DOHH2 (cell line): Measurements from ENCODE around the gene TBC1D20.
"Not testable (repeated sequence)": the region's sequence is repeated elsewhere in the genome, so short reads cannot be mapped to it uniquely, and the experiment has no call there.

Experiments
- H3F3A ChIP-seq: fragments of 200-600 bp; sonication (generic), shearing (Covaris generic); 2 replicates; pipeline ENCODE4 v1.6.0; 2016; ENCODE audit warnings: antibody characterized with exemption, mild to moderate bottlenecking; ENCODE audit not compliant: control insufficient read depth, insufficient read depth
- H3K27ac ChIP-seq: fragments of 200-600 bp; sonication (generic); 2 replicates; pipeline ENCODE4 v1.5.1; 2014; ENCODE audit warnings: low read depth, mild to moderate bottlenecking, low read length, moderate library complexity
- H3K27me3 ChIP-seq: fragments of 200-600 bp; sonication (generic); 2 replicates; pipeline ENCODE4 v1.6.1; 2014; ENCODE audit warnings: mild to moderate bottlenecking, low read length, mixed read lengths; ENCODE audit not compliant: control insufficient read depth
- H3K36me3 ChIP-seq: fragments of 200-600 bp; sonication (generic); 2 replicates; pipeline ENCODE4 v1.6.1; 2014; ENCODE audit warnings: mild to moderate bottlenecking, low read length, moderate library complexity, mixed read lengths; ENCODE audit not compliant: control insufficient read depth
- H3K4me1 ChIP-seq: fragments of 200-600 bp; sonication (generic); 2 replicates; pipeline ENCODE4 v1.6.1; 2014; ENCODE audit warnings: mild to moderate bottlenecking, low read length, mixed read lengths; ENCODE audit not compliant: control insufficient read depth
- H3K4me2 ChIP-seq: fragments of 200-600 bp; sonication (generic); 2 replicates; pipeline ENCODE4 v1.6.0; 2014; ENCODE audit warnings: mild to moderate bottlenecking, low read length, moderate library complexity
- H3K4me3 ChIP-seq: fragments of 200-600 bp; sonication (generic); 2 replicates; pipeline ENCODE4 v1.5.1; 2014; ENCODE audit warnings: mild to moderate bottlenecking, low read length, mixed read lengths
- H3K79me2 ChIP-seq: fragments of 200-600 bp; sonication (generic); 2 replicates; pipeline ENCODE4 v1.6.1; 2014; ENCODE audit warnings: mild to moderate bottlenecking, low read length, mixed read lengths; ENCODE audit not compliant: control insufficient read depth
- H3K9me2 ChIP-seq: fragments of 200-600 bp; sonication (generic); replicated peaks from 2 replicates; pipeline ENCODE4 v1.6.1; 2014; ENCODE audit warnings: mild to moderate bottlenecking, low read length, mixed read lengths; ENCODE audit not compliant: control insufficient read depth
- H3K9me3 ChIP-seq: fragments of 200-600 bp; sonication (generic); 2 replicates; pipeline ENCODE4 v1.6.1; 2014; ENCODE audit warnings: antibody characterized with exemption, low read length, mixed read lengths; ENCODE audit not compliant: control insufficient read depth, insufficient read depth
- H4K20me1 ChIP-seq: fragments of 200-600 bp; sonication (generic); 2 replicates; pipeline ENCODE4 v1.6.0; 2014; ENCODE audit warnings: low read depth, mild to moderate bottlenecking, antibody characterized with exemption, low read length, moderate library complexity; ENCODE audit not compliant: control insufficient read depth, insufficient read depth
- EZH2phosphoT487 ChIP-seq: fragments of 200-600 bp; sonication (generic); IDR thresholded peaks from 2 replicates; pipeline ENCODE4 v1.6.1; 2017; ENCODE audit warnings: borderline replicate concordance, mild to moderate bottlenecking, antibody characterized with exemption, low read length, moderate library complexity, mixed read lengths
- TF ChIP-seq, protein P1 (sequence below): fragments of 200-600 bp; sonication (generic); IDR thresholded peaks from one replicate; pipeline ENCODE4 v1.5.1; 2014; ENCODE audit warnings: antibody characterized with exemption, mild to moderate bottlenecking, low read depth, low read length; ENCODE audit not compliant: poor library complexity, severe bottlenecking

Gene TBC1D20

DNA sequence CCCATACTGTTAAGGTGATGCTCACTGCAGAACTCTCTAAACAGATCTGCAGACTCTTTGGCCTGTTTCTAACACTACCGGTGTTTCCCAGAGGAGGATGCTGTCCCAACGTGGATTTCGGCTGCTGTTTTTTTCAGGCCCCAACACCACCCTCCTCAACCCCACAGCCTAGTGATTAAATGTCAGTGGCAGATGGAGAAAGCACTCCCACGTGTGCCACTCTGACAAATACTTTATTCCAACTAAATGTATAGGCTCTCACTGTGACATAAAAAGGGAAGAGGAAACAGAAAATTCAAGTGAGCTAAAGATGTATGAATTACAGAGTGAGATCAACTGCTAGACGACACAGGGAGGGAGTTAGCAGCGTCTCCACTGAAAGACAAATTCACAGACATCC lies 3.6 kb downstream of the TBC1D20 start:
- Histone ChIP-seq H4K20me1 (peaks cover 12% of the 10 kb centered on the region; the same call in 1 of the 2 replicates), H3K4me2 (0 out of 2 replicates have a peak overlapping the region, but pooled peaks have one; percentile 5), H3K79me2 (peaks cover 64% of the 10 kb centered on the region), H3K9me3 (no peaks in the 10 kb centered on the region), H3K27me3 (no peaks in the 10 kb centered on the region), H3K9me2 (no peaks in the 10 kb centered on the region), H3K4me3 (no peak overlapping the region), H3K36me3 (peaks cover 4% of the 10 kb centered on the region; the same call in 1 of the 2 replicates), H3K27ac (no peak overlapping the region), H3K4me1 (peaks cover 28% of the 10 kb centered on the region), H3F3A (no peaks in the 10 kb centered on the region)
- no peak for TF ChIP-seq EZH2phosphoT487
- TF ChIP-seq, protein P1, sequence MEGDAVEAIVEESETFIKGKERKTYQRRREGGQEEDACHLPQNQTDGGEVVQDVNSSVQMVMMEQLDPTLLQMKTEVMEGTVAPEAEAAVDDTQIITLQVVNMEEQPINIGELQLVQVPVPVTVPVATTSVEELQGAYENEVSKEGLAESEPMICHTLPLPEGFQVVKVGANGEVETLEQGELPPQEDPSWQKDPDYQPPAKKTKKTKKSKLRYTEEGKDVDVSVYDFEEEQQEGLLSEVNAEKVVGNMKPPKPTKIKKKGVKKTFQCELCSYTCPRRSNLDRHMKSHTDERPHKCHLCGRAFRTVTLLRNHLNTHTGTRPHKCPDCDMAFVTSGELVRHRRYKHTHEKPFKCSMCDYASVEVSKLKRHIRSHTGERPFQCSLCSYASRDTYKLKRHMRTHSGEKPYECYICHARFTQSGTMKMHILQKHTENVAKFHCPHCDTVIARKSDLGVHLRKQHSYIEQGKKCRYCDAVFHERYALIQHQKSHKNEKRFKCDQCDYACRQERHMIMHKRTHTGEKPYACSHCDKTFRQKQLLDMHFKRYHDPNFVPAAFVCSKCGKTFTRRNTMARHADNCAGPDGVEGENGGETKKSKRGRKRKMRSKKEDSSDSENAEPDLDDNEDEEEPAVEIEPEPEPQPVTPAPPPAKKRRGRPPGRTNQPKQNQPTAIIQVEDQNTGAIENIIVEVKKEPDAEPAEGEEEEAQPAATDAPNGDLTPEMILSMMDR, result no peak

DNA sequence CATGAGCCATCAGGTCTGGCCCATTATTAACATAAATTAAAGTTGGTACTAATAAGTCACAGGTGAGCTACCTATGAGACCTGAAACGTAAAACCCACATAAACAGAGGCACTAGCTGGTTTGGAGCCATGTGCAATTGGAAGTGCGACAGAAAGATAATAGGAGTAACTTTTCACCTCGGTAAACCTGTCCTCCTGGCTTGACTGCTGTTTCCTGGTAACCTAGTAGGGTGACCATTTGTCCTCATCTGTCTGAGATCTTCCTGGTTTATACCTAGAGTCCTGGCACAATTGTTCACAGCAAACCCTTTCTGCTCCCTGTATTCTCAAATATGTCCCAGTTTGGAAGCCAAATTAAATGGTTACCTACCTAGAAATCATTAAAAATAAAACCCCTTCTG lies 7.4 kb downstream of the TBC1D20 start:
- Histone ChIP-seq H3K9me3 (no peaks in the 10 kb centered on the region), H4K20me1 (peaks cover 5% of the 10 kb centered on the region; the same call in 1 of the 2 replicates)

DNA sequence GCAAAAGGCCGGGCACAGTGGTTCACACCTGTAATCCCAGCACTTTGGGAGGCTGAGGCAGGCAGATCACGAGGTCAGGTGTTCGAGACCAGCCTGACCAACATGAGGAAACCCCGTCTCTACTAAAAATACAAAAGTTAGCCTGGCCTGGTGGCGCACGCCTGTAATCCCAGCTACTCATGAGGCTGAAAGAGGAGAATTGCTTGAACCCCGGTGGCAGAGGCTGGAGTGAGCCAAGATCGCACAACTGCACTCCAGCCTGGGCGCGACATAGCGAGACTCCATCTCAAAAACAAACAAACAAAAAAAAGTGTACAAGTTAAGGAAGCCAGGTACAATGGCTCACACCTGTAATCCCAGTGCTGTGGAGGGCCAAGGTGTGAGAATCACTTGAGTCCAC lies 10.3 kb downstream of the TBC1D20 start:
- not testable (repeated sequence) for H3F3A ChIP-seq, H4K20me1 ChIP-seq
- H3K79me2 ChIP-seq, result peaks cover 48% of the 10 kb centered on the region

More for the DNA sequence above, 7.4 kb downstream of the TBC1D20 start:
- H3K27ac ChIP-seq, result no peak overlapping the region
- peaks cover 8% of the 10 kb centered on the region for H3K4me1 ChIP-seq
- no peak for TF ChIP-seq EZH2phosphoT487
- TF ChIP-seq, protein P1, result no peak
- H3K9me2 ChIP-seq, result no peaks in the 10 kb centered on the region
- H3K36me3 ChIP-seq, result peaks cover 4% of the 10 kb centered on the region; the same call in 1 of the 2 replicates
- H3K79me2 ChIP-seq, result peaks cover 66% of the 10 kb centered on the region
- H3K4me2 ChIP-seq, result no peak overlapping the region
- no peaks in the 10 kb centered on the region for H3F3A ChIP-seq
- no peak overlapping the region for H3K4me3 ChIP-seq
- H3K27me3 ChIP-seq, result no peaks in the 10 kb centered on the region

DNA sequence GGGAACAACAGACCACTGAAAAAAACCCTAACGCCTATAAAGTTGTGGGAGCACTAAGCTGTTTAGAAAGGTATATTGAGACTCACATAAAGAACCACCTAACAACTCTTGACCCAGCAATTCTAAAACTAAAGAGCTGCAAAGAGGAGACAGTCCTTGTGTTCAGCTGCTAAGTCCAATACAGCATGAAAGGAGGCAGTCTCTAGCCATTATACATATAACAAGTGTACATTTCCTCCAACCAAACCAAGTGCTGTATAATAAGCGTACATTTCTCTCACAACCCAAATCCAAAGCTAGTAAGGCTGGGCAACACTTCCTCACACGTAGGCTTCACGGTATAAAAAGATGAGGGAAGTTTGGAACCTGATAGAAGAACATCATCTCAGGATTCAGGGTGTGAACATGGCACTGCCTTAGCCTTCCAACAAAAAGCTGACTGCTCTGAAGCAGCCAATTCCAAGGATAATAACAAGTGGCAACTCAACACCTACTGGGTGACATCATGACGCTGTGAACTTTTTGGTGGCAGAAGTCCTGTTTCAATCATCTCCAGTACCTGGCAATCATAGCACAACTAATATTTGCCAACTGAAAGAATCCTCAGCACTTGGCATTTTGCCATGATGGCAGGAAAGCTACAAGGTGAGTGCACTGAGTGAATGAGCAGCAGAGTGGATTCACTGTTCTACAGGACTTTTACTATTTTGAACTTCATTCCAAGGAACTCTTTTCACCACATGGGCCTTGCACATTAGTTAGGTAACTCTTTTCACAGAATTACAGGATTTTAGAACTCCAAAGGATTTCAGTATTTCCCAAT lies 16.6 kb downstream of the TBC1D20 start:
- Histone ChIP-seq H3K9me2 (no peaks in the 10 kb centered on the region), H3K9me3 (no peaks in the 10 kb centered on the region), H3K4me1 (no peaks in the 10 kb centered on the region), H4K20me1 (peaks cover 4% of the 10 kb centered on the region; the same call in 1 of the 2 replicates), H3F3A (no peaks in the 10 kb centered on the region), H3K36me3 (peaks cover 37% of the 10 kb centered on the region), H3K27me3 (no peaks in the 10 kb centered on the region), H3K79me2 (peaks cover 18% of the 10 kb centered on the region), H3K4me3 (no peak overlapping the region), H3K27ac (no peak overlapping the region), H3K4me2 (no peak overlapping the region)
- TF ChIP-seq, protein P1, result no peak
- TF ChIP-seq EZH2phosphoT487, result no peak

More for the DNA sequence above, 10.3 kb downstream of the TBC1D20 start:
- H3K4me2 ChIP-seq, H3K4me1 ChIP-seq, H3K4me3 ChIP-seq, H3K27me3 ChIP-seq, H3K36me3 ChIP-seq, H3K9me2 ChIP-seq, H3K27ac ChIP-seq, H3K9me3 ChIP-seq: not testable (repeated sequence)
